HG02938 (cell line): ENCODE measurements around the gene S100A13.
"Not testable (repeated sequence)": the region's sequence is repeated elsewhere in the genome, so short reads cannot be mapped to it uniquely, and the experiment has no call there.

Source experiments
- ATAC-seq: cut with Tn5 transposase; IDR thresholded peaks from one replicate; pipeline ENCODE4 v1.9.1; 2021; ENCODE audit warnings: mild to moderate bottlenecking, moderate library complexity; ENCODE audit not compliant: unreplicated experiment

The S100A13 gene

GRCh38 chr1:153575497-153575896 lies 51.8 kb downstream of the S100A13 start:
- not testable (repeated sequence) for ATAC-seq

- ATAC-seq = not testable (repeated sequence)
These were observed 52.2 kb downstream of the S100A13 start for GRCh38 chr1:153575081-153575491.

- no peak for ATAC-seq
These were observed 54.0 kb downstream of the S100A13 start for GRCh38 chr1:153573351-153573750.

- no peak for ATAC-seq
These were observed 54.7 kb downstream of the S100A13 start for GRCh38 chr1:153572569-153573015.

GRCh38 chr1:153571706-153572105 lies 55.6 kb downstream of the S100A13 start:
- no peak for ATAC-seq

GRCh38 chr1:153570874-153571273 lies 56.4 kb downstream of the S100A13 start:
- no peak for ATAC-seq

- no peak for ATAC-seq
These were observed 57.8 kb downstream of the S100A13 start for GRCh38 chr1:153569465-153569864.
